Endothelial cell of umbilical vein (primary cell): Measurements from ENCODE around the gene IGF1.

Source experiments
- CTCF ChIP-seq, 2 donors: IDR thresholded peaks; 1 replicate in 1 of 2; 2 replicates in 1 of 2; pipeline ENCODE4 v1.5.1; 2011; ENCODE audit warnings: low read length in 2 of 2, mild to moderate bottlenecking in 2 of 2, moderate library complexity in 2 of 2, control low read depth in 1 of 2, inconsistent platforms in 1 of 2, low read depth in 1 of 2; ENCODE audit not compliant: insufficient read depth in 1 of 2; ENCODE audit errors: extremely low read depth in 1 of 2
- EZH2 ChIP-seq: IDR thresholded peaks from 2 replicates; pipeline ENCODE4 v1.6.1; 2012; ENCODE audit warnings: borderline replicate concordance, low read depth, mild to moderate bottlenecking, moderate library complexity, low read length, inconsistent platforms; ENCODE audit not compliant: severe bottlenecking
- POLR2A ChIP-seq: IDR thresholded peaks from 2 replicates; pipeline ENCODE4 v1.6.1; 2012; ENCODE audit warnings: low read depth, mild to moderate bottlenecking, control low read depth, low read length
- POLR2AphosphoS5 ChIP-seq: IDR thresholded peaks from 2 replicates; pipeline ENCODE4 v1.6.1; 2012; ENCODE audit warnings: low read depth, mild to moderate bottlenecking, control low read depth, low read length, moderate library complexity; ENCODE audit not compliant: insufficient read depth

GRCh38 chr12:102510031-102510430 lies 29.7 kb upstream of the IGF1 start:
- TF ChIP-seq CTCF (IDR thresholded peaks at IDR 0.05; ENCODE audit: extremely low read depth in 1 of 2, insufficient read depth in 1 of 2, low read depth in 1 of 2, low read length in 2 of 2) (no peak), POLR2A (no peak), POLR2AphosphoS5 (no peak), EZH2 (no peak)
